ENCODE measurements around the gene UTP14A. TPM values are rescaled to one million over a fixed set of nuclear protein-coding genes. Genes with fewer than 3 reads are reported as not detected.

UTP14A gene
- total and polyA plus RNA-seq, 2 donors (not counting 1 experiment from before 2014, with no cell fraction given), result 6.0 to 21.5 TPM

DNA sequence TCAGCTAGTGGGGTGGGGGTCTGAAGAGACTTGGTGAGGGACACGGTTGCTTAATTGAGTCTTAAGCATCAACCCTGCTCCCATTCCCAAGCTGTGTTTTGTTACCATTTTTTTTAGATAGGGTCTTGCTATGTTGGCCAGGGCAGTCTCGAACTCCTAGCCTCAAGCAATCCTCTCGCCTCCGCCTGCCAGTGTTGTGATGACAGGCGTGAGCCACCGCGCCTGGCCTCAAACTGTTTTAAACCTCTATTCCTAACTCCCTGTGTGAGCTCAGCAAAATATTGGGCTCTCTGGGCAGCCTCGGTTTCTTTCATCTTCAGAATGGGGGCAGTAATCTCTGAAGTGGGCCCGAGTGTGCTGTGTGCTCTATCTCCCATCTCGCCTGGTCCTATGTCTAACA, 50.2 kb downstream of the UTP14A start:
- H3K27me3 ChIP-seq (replicated peaks in 1 of 4; ENCODE audit: control extremely low read depth in 1 of 4, control insufficient read depth in 3 of 4, insufficient read depth in 4 of 4, low read length in 3 of 4), result no peaks in the 10 kb centered on the region
- no peak overlapping the region for H2AFZ ChIP-seq (ENCODE audit: insufficient read depth, low read depth, low read length, poor library complexity, severe bottlenecking)
- DNase-seq (no peak), ATAC-seq (ENCODE audit: low read depth) (no peak)
- no peaks in the 10 kb centered on the region for H3K79me2 ChIP-seq (ENCODE audit: control insufficient read depth, insufficient read depth, low read length)
- intact Hi-C loops (cut with micrococcal nuclease), result no loop called here
- H3K9me3 ChIP-seq (ENCODE audit: control extremely low read depth in 1 of 3, control insufficient read depth in 2 of 3, insufficient read depth in 1 of 3, low read length in 2 of 3), result peaks cover 0 to 4% (median 0%) of the 10 kb centered on the region in 3 donors
- CTCF ChIA-PET, result no interaction called here
- H3K9ac ChIP-seq (ENCODE audit: low read length), result no peak overlapping the region
- no CpG with 5 or more reads among the region's 10 CpGs for WGBS (ENCODE audit: insufficient coverage)
- Mint-ChIP-seq H3K4me1 (peaks cover 33% of the 10 kb centered on the region), H3K27me3 (no peaks in the 10 kb centered on the region), H3K9me3 (ENCODE audit: insufficient read depth) (no peaks in the 10 kb centered on the region), H3K4me3 (peak overlapping the region; percentile 40), H3K27ac (no peak overlapping the region)
- no peak overlapping the region for H3K27ac ChIP-seq (ENCODE audit: low read length in 2 of 2)
- POLR2A ChIA-PET, result interaction anchor here (1.1 kb wide), 1 partner anchor 25 kb away, joined by 5 read pairs; no protein-coding TSS in a partner anchor
- no peak overlapping the region for H3K4me2 ChIP-seq (replicated peaks; ENCODE audit: low read depth, low read length, poor library complexity, severe bottlenecking)
- no peaks in the 10 kb centered on the region for H4K20me1 ChIP-seq (ENCODE audit: control insufficient read depth, insufficient read depth, low read length, poor library complexity, severe bottlenecking)
- no peaks in the 10 kb centered on the region for H3K36me3 ChIP-seq (replicated peaks in 1 of 2; ENCODE audit: control extremely low read depth in 1 of 2, control insufficient read depth in 1 of 2, extremely low read depth in 1 of 2, insufficient read depth in 2 of 2, low read length in 1 of 2)
- H3K4me1 ChIP-seq (ENCODE audit: control insufficient read depth in 2 of 2, insufficient read depth in 2 of 2, low read length in 2 of 2), result peaks cover 8 to 34% of the 10 kb centered on the region in 2 donors
- TF ChIP-seq, protein P1, sequence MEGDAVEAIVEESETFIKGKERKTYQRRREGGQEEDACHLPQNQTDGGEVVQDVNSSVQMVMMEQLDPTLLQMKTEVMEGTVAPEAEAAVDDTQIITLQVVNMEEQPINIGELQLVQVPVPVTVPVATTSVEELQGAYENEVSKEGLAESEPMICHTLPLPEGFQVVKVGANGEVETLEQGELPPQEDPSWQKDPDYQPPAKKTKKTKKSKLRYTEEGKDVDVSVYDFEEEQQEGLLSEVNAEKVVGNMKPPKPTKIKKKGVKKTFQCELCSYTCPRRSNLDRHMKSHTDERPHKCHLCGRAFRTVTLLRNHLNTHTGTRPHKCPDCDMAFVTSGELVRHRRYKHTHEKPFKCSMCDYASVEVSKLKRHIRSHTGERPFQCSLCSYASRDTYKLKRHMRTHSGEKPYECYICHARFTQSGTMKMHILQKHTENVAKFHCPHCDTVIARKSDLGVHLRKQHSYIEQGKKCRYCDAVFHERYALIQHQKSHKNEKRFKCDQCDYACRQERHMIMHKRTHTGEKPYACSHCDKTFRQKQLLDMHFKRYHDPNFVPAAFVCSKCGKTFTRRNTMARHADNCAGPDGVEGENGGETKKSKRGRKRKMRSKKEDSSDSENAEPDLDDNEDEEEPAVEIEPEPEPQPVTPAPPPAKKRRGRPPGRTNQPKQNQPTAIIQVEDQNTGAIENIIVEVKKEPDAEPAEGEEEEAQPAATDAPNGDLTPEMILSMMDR (IDR thresholded peaks at IDR 0.05), result no peak
- TF ChIP-seq EZH2 (IDR thresholded peaks at IDR 0.05; ENCODE audit: borderline replicate concordance, insufficient read depth, low read depth, low read length, poor library complexity, severe bottlenecking), result no peak
- no peak overlapping the region for H3K4me3 ChIP-seq (ENCODE audit: control extremely low read depth in 1 of 5, extremely low read depth in 1 of 5, insufficient read depth in 1 of 5, low read depth in 2 of 5, low read length in 4 of 5)

DNA sequence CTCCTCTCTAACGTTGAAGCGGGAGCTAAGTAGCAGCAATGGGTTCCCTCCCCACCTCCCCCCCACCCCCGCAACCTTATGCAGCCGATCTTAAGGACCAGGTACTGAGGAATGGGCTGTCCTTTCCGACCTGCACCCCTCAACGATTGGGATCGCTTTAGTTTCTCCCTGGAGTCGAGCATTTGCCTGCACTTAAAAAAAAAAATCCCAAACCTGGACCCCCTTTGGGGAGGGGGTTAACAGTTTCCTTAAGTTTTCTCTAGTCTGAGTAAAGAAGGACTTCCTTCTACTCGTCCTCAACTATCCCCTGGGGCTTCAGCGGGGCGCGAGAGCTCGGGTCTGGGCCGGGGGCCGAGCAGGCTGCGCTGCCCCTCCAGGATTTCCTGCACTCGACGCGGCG, 50.8 kb downstream of the UTP14A start:
- Histone ChIP-seq H3K9me3 (ENCODE audit: control extremely low read depth in 1 of 3, control insufficient read depth in 2 of 3, insufficient read depth in 1 of 3, low read length in 2 of 3) (peaks cover 0 to 4% (median 0%) of the 10 kb centered on the region in 3 donors), H3K4me2 (replicated peaks; ENCODE audit: low read depth, low read length, poor library complexity, severe bottlenecking) (peak overlapping the region; percentile 73), H3K79me2 (ENCODE audit: control insufficient read depth, insufficient read depth, low read length) (no peaks in the 10 kb centered on the region), H3K27ac (ENCODE audit: low read length in 2 of 2) (no peak overlapping the region), H2AFZ (ENCODE audit: insufficient read depth, low read depth, low read length, poor library complexity, severe bottlenecking) (no peak overlapping the region), H3K9ac (ENCODE audit: low read length) (no peak overlapping the region), H3K4me3 (ENCODE audit: control extremely low read depth in 1 of 5, extremely low read depth in 1 of 5, insufficient read depth in 1 of 5, low read depth in 2 of 5, low read length in 4 of 5) (peak overlapping the region in 3 of 5 experiments; percentile 14 to 32 (median 28)), H4K20me1 (ENCODE audit: control insufficient read depth, insufficient read depth, low read length, poor library complexity, severe bottlenecking) (no peaks in the 10 kb centered on the region), H3K36me3 (replicated peaks in 1 of 2; ENCODE audit: control extremely low read depth in 1 of 2, control insufficient read depth in 1 of 2, extremely low read depth in 1 of 2, insufficient read depth in 2 of 2, low read length in 1 of 2) (no peaks in the 10 kb centered on the region), H3K27me3 (replicated peaks in 1 of 4; ENCODE audit: control extremely low read depth in 1 of 4, control insufficient read depth in 3 of 4, insufficient read depth in 4 of 4, low read length in 3 of 4) (no peaks in the 10 kb centered on the region), H3K4me1 (ENCODE audit: control insufficient read depth in 2 of 2, insufficient read depth in 2 of 2, low read length in 2 of 2) (peaks cover 11 to 40% of the 10 kb centered on the region in 2 donors)
- no peaks in the 10 kb centered on the region for H3K9me3 Mint-ChIP-seq (ENCODE audit: insufficient read depth)
- WGBS (ENCODE audit: insufficient coverage), result no CpG with 5 or more reads among the region's 20 CpGs
- H3K4me1 Mint-ChIP-seq, result peaks cover 39% of the 10 kb centered on the region
- POLR2A ChIA-PET, result no interaction called here
- peak overlapping the region; percentile 80 for H3K4me3 Mint-ChIP-seq
- CTCF ChIA-PET, result interaction anchor here (0.7 kb wide), 1 partner anchor 63 kb away, joined by 4 read pairs; no protein-coding TSS in a partner anchor
- H3K27me3 Mint-ChIP-seq, result no peaks in the 10 kb centered on the region
- TF ChIP-seq, protein P1 (IDR thresholded peaks at IDR 0.05), result no peak
- no peak for TF ChIP-seq EZH2 (IDR thresholded peaks at IDR 0.05; ENCODE audit: borderline replicate concordance, insufficient read depth, low read depth, low read length, poor library complexity, severe bottlenecking)
- DNase-seq (no peak), ATAC-seq (ENCODE audit: low read depth) (no peak)
- intact Hi-C loops (cut with micrococcal nuclease), result loop anchor here (1.0 kb wide), 3 partner anchors 24 to 50 kb away; partner anchors contain the start of genes BCORL1 and UTP14A
- peak overlapping the region; percentile 88 for H3K27ac Mint-ChIP-seq

Measured in B cell (primary cell).